GM12891 (cell line): ENCODE data around the gene RAB23.

Source experiments
- DNase-seq: peaks from one replicate; pipeline ENCODE4 v3.0.0; 2011; ENCODE audit warnings: low spot score; ENCODE audit not compliant: insufficient read length
- FAIRE-seq: peaks from 2 replicates; lab custom pipeline; 2011; peaks lifted over from hg19 to GRCh38; lab: Jason Lieb, UNC
- PAX5 ChIP-seq: IDR thresholded peaks from 2 replicates; pipeline ENCODE4 v1.6.1; 2011; ENCODE audit warnings: low read length, moderate library complexity, mild to moderate bottlenecking; ENCODE audit not compliant: insufficient read depth, severe bottlenecking
- POLR2A ChIP-seq: IDR thresholded peaks from 2 replicates; pipeline ENCODE4 v1.6.1; 2011; ENCODE audit warnings: low read depth, low read length, control low read depth
- POLR2AphosphoS5 ChIP-seq: IDR thresholded peaks from 2 replicates; pipeline ENCODE4 v1.6.1; 2011; ENCODE audit warnings: low read depth, low read length, control low read depth
- POU2F2 ChIP-seq: IDR thresholded peaks from 2 replicates; pipeline ENCODE4 v1.6.1; 2011; ENCODE audit warnings: low read depth, mild to moderate bottlenecking, control low read depth, low read length, moderate library complexity
- SPI1 ChIP-seq: IDR thresholded peaks from 2 replicates; pipeline ENCODE4 v1.6.1; 2011; ENCODE audit warnings: low read depth, low read length, control low read depth
- TAF1 ChIP-seq: IDR thresholded peaks from 2 replicates; pipeline ENCODE4 v1.6.1; 2011; ENCODE audit warnings: low read depth, low read length, control low read depth

Gene RAB23

DNA sequence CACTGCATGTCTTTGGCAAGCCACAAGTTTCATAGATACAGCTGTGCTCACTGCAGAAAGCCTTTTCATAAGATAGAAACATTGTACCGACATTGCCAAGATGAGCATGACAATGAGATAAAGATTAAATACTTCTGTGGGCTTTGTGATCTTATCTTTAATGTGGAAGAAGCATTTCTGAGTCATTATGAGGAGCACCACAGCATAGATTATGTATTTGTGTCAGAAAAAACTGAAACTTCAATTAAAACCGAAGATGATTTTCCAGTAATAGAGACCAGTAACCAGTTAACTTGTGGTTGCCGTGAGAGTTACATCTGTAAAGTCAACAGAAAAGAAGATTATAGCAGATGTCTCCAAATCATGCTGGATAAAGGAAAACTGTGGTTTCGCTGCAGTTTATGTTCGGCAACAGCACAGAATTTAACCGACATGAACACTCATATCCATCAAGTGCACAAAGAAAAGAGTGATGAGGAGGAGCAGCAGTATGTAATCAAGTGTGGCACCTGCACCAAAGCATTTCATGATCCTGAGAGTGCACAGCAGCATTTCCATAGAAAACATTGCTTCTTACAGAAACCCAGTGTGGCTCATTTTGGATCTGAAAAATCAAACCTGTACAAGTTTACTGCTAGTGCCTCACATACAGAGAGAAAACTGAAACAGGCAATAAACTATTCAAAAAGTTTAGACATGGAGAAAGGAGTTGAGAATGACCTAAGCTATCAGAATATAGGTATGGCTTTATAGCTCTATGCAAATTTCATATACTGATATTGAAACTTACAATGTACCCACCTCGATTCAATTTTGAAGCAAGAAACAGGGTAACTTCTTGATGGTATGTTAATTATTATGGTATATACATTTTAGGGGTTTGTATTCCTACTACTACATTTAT is 73.9 kb downstream of the RAB23 start:
- no peak for FAIRE-seq
- no peak for TF ChIP-seq PAX5
- TF ChIP-seq POLR2AphosphoS5: no peak
- no peak for TF ChIP-seq SPI1
- TF ChIP-seq POLR2A: no peak
- DNase-seq: no peak

DNA sequence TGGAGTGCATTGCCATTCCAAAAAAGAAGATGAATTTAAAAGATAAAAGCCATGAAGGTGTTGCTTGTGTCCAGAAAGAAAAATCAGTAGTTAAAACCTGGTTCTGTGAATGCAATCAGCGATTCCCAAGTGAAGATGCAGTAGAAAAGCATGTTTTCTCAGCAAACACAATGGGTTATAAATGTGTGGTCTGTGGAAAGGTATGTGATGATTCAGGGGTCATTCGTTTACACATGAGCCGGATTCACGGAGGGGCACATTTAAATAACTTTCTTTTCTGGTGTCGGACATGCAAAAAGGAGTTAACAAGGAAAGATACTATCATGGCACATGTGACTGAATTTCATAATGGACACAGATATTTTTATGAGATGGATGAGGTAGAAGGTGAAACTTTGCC is 74.7 kb downstream of the RAB23 start:
- no peak for DNase-seq

DNA sequence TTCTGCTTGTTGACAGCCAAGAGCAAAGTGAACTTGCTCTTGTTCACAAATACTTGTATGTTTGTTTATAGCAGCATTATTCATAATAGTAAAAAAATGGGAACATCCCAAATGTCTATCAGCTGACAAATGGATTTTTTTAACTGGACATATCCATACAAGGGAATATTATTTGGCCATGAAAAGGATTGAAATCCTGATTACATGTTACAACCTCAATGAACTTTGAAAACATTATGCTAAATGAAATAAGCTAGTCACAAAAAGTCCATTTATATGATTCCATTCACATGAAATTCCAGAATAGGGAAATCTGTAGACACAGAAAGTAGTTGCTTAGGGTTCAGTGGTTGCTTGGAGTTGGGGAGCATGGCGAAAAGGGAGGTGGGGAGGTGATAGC is 78.4 kb downstream of the RAB23 start:
- FAIRE-seq (no peak), DNase-seq (no peak)
- TF ChIP-seq TAF1: no peak
- TF ChIP-seq SPI1: no peak
- TF ChIP-seq PAX5: no peak
- no peak for TF ChIP-seq POLR2A
- TF ChIP-seq POLR2AphosphoS5: no peak
- no peak for TF ChIP-seq POU2F2

More for the DNA sequence above, 74.7 kb downstream of the RAB23 start:
- TF ChIP-seq POLR2AphosphoS5: no peak
- no peak for TF ChIP-seq TAF1
- TF ChIP-seq POU2F2: no peak
- no peak for TF ChIP-seq POLR2A
- no peak for TF ChIP-seq SPI1
- no peak for TF ChIP-seq PAX5
- FAIRE-seq: no peak

DNA sequence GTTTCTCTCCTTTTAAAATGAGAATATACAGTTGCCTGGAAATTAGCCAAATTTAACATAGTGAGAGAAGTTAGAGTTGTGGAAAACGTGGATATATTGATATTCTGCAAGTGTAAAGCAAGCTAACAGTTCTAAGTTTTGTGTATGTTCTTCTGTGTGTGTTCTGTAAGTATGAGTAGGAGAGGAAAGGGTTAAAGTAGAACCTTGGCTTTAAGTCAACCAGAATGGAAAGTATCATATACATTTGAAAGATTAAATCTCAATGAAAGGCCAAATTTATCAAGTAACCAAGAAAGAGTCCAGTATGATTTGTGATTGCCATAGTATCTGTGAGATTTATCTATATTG is 80.0 kb downstream of the RAB23 start:
- no peak for DNase-seq
- FAIRE-seq: no peak
- TF ChIP-seq POLR2A (no peak), POU2F2 (no peak), TAF1 (no peak), POLR2AphosphoS5 (no peak), PAX5 (no peak), SPI1 (no peak)

DNA sequence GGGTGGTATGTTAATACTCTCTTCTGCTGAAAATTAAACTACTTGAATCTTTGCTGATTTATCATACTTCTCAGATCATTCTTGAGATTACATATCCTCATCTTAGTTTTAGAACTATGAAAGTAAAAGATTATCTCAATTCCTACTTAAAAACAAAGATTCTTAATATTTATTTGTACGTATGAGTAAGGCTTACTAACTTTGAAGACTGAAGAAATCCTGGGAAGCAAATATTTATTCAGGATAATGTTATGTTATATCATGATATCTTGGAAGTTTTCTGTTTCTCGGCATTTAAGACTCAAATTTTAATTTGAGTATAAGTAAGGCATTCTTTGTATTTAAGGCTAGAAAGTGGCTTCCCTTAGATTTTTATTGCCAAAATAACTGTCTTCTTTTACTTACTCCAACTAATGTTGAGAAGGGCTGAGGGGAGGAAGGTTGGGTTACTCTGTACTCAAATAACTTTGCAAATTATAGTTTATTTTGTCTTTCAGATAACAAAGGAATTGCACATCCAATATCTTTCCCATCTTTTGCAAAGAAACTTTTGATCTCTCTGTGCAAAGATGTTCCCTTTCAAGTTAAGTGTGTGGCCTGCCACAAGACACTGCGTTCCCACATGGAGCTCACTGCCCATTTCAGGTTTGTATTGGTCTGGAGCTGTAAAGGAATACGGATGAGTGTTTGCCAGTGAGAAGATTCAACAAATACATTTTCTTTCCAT is 80.5 kb downstream of the RAB23 start:
- TF ChIP-seq TAF1 (no peak), POLR2AphosphoS5 (no peak), PAX5 (no peak), POLR2A (no peak), POU2F2 (no peak), SPI1 (no peak)
- FAIRE-seq: no peak
- no peak for DNase-seq

DNA sequence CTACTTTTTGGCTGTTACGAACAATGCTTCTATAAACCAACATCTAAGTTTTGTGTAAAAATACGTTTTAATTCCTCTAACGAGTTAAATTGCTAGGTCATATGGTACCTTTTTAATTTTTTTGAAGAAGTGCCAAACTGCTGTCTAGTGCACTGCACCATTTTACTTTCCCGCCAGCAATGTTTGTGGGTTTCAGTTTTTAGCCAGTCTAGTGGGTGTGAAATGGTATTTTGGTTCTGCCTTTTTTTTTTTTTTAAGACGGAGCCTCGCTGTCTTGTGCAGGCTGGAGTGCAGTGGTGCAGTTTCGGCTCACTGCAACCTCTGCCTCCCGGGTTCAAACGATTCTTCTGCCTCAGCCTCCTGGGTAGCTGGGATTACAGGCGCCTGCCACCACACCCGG is 84.1 kb downstream of the RAB23 start:
- TF ChIP-seq POLR2AphosphoS5: no peak
- FAIRE-seq (no peak), DNase-seq (no peak)

DNA sequence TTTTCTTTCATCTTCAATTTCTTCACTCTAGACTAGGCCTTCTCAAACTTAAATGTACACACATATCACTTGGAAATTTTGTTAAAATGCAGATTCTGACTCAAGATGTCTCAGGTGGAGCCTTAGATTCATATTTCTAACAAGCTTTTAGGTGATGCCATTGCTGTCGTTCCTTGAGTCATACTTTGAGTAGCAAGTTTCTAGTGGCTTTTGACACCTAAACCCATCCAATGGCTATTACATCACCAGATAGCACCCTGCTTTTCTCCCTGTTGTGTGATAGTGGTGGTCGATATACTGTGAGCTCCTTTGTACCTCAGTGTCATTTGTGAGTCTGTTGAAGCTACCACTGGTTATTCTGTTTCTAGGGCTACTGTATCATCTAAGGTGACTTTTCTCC is 84.8 kb downstream of the RAB23 start:
- TF ChIP-seq POLR2A (no peak), POLR2AphosphoS5 (no peak), SPI1 (no peak), PAX5 (no peak)
- no peak for FAIRE-seq
- no peak for DNase-seq
